ENCODE measurements around the gene KCTD8.
A peak's percentile ranks its signal among the peaks of the same experiment; 100 is the strongest.

KCTD8 gene

DNA sequence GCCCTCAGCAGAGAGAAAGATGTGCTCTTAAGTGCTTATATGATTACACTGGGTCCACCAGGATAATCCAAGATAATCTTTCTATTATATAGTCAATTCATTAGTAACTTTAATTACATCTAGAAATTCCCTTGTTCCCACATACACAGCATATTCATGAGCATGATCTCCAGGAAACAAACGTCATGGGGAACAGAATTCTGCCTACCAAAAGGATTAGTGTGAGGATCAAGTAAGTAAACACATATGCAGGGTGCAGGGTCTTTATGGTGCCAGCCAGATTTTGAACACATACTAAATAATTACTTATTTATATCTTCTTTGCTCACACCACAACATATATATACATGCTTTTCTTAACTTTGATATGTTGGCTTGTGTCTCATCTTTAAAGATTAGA lies 169.1 kb downstream of the KCTD8 start:
- POLR2A ChIA-PET (ENCODE audit: low non-redundant PET) = no interaction called here
- DNase-seq (ENCODE audit: low spot score) = no peak
- CTCF ChIA-PET = no interaction called here
- H3K27ac ChIP-seq = no peak overlapping the region
- TF ChIP-seq, protein P1, sequence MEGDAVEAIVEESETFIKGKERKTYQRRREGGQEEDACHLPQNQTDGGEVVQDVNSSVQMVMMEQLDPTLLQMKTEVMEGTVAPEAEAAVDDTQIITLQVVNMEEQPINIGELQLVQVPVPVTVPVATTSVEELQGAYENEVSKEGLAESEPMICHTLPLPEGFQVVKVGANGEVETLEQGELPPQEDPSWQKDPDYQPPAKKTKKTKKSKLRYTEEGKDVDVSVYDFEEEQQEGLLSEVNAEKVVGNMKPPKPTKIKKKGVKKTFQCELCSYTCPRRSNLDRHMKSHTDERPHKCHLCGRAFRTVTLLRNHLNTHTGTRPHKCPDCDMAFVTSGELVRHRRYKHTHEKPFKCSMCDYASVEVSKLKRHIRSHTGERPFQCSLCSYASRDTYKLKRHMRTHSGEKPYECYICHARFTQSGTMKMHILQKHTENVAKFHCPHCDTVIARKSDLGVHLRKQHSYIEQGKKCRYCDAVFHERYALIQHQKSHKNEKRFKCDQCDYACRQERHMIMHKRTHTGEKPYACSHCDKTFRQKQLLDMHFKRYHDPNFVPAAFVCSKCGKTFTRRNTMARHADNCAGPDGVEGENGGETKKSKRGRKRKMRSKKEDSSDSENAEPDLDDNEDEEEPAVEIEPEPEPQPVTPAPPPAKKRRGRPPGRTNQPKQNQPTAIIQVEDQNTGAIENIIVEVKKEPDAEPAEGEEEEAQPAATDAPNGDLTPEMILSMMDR (conservative IDR thresholded peaks at IDR 0.05; ENCODE audit: low read depth) = no peak

GRCh38 chr4:44279066-44279465 lies 169.5 kb downstream of the KCTD8 start:
- no peak overlapping the region for H3K27ac ChIP-seq
- TF ChIP-seq, protein P1 (conservative IDR thresholded peaks at IDR 0.05; ENCODE audit: low read depth) = no peak
- no peak for DNase-seq (ENCODE audit: low spot score)
- CTCF ChIA-PET = no interaction called here
- POLR2A ChIA-PET (ENCODE audit: low non-redundant PET) = no interaction called here

GRCh38 chr4:44257461-44257860 lies 191.1 kb downstream of the KCTD8 start:
- CTCF ChIA-PET = no interaction called here
- TF ChIP-seq, protein P1 (conservative IDR thresholded peaks at IDR 0.05; ENCODE audit: low read depth) = no peak
- DNase-seq (ENCODE audit: low spot score) = no peak
- POLR2A ChIA-PET (ENCODE audit: low non-redundant PET) = no interaction called here
- H3K27ac ChIP-seq = no peak overlapping the region

GRCh38 chr4:44256414-44256813 lies 192.2 kb downstream of the KCTD8 start:
- TF ChIP-seq, protein P1 (conservative IDR thresholded peaks at IDR 0.05; ENCODE audit: low read depth) = no peak
- no peak for DNase-seq (ENCODE audit: low spot score)
- ChIA-PET POLR2A (ENCODE audit: low non-redundant PET) (no interaction called here), CTCF (interaction anchor here (0.7 kb wide), 1 partner anchor 35 kb away, joined by 3 read pairs; no protein-coding TSS in a partner anchor)
- no peak overlapping the region for H3K27ac ChIP-seq

- POLR2A ChIA-PET (ENCODE audit: low non-redundant PET) = no interaction called here
- peak; percentile 4 for DNase-seq (ENCODE audit: low spot score)
- CTCF ChIA-PET = no interaction called here
- TF ChIP-seq, protein P1 (conservative IDR thresholded peaks at IDR 0.05; ENCODE audit: low read depth) = no peak
- H3K27ac ChIP-seq = no peak overlapping the region
Measured at GRCh38 chr4:44237643-44238042, 211.0 kb downstream of the KCTD8 start.

DNA sequence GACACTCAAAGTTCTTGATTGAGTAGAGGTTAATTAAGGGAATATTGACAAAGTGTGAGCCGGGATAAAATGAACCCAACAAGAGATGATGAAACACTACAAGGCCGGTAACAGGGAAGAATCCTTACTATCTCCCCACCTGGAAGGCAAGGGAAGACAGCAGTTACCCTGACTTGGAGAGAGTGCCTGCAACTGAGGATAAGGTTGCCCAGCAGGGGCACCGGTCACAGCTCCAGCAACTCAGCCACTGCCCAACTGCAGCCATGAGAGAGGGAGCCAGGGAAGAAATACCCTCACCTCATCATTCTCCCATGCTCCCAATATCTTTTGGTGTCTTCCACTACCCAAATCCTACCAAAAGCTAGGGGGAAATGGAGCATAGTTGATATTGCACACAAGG lies 212.7 kb downstream of the KCTD8 start:
- ChIA-PET CTCF (interaction anchor here (0.5 kb wide), 1 partner anchor 236 kb away, joined by 3 read pairs; no protein-coding TSS in a partner anchor), POLR2A (ENCODE audit: low non-redundant PET) (no interaction called here)
- DNase-seq (ENCODE audit: low spot score) = no peak
- H3K27ac ChIP-seq = no peak overlapping the region
- TF ChIP-seq, protein P1 (conservative IDR thresholded peaks at IDR 0.05; ENCODE audit: low read depth) = no peak

DNA sequence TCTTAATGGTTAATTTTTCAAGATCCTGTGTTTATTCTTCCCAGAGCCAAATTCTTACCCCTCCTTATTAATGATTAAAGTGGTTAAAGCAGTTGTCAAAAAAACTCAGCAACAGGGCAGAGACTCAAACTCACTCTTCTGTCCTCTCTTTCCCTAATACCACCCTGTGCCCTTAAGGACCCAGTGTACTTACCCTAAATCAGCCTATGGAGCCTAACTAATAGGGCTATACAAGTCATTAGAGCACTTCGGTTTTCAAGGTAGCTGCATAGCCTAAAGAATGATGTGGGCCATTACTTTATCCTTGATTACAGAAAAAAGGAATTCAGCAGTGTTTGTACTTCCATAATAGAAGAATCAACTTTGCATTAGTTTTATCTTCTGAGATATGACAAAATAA lies 216.3 kb downstream of the KCTD8 start:
- POLR2A ChIA-PET (ENCODE audit: low non-redundant PET) = no interaction called here
- CTCF ChIA-PET = interaction anchor here (0.5 kb wide), 1 partner anchor 112 kb away, joined by 3 read pairs; no protein-coding TSS in a partner anchor
- TF ChIP-seq, protein P1 (conservative IDR thresholded peaks at IDR 0.05; ENCODE audit: low read depth) = no peak
- no peak overlapping the region for H3K27ac ChIP-seq
- no peak for DNase-seq (ENCODE audit: low spot score)

All from RWPE1 (cell line).